ENCODE data around the gene CLEC4C.
"Not testable (repeated sequence)": the region's sequence is repeated elsewhere in the genome, so short reads cannot be mapped to it uniquely, and the experiment has no call there.

The CLEC4C gene

DNA sequence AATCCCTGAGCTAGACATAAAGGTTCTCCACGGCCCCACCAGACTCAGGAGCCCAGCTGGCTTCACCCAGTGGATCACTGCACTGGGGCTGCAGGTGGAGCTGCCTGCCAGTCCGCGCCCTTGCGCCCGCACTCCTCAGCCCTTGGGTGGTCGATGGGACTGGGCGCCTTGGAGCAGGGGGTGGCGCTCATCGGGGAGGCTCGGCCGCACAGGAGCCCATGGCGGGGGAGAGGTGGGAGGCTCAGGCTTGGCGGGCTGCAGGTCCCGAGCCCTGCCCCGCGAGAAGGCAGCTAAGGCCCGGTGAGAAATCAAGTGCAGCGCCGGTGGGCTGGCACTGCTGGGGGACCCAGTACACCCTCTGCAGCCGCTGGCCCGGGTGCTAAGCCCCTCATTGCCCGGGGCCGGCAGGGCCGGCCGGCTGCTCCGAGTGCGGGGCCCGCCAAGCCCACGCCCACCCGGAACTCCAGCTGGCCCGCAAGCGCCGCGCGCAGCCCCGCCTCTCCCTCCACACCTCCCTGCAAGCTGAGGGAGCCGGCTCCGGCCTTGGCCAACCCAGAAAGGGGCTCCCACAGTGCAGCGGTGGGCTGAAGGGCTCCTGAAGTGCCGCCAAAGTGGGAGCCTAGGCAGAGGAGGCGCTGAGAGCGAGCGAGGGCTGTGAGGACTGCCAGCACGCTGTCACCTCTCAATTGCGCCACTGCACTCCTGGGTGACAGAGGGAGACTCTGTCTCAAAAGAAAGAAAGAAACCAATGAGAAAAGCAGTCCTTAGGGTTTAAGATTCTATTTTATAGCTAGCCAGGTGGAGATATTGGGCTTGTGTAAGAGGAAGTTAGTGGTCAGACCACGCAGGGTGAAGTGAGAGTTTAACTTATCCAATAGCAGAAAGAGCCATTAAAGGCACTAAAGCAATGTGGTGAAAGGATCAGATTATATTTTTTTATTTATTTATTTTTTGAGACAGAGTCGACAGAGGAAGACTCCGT lies 5.1 kb upstream of the CLEC4C start:
- H3K36me3 ChIP-seq (ENCODE audit: insufficient read depth, low read length); H3K4me1 ChIP-seq (ENCODE audit: insufficient read depth, low read length); H3K9me3 ChIP-seq (ENCODE audit: low read length); H3K27me3 ChIP-seq (ENCODE audit: insufficient read depth, low read length); H3K4me3 ChIP-seq (ENCODE audit: low read length); H2AFZ ChIP-seq (ENCODE audit: low read depth, low read length): not testable (repeated sequence)

DNA sequence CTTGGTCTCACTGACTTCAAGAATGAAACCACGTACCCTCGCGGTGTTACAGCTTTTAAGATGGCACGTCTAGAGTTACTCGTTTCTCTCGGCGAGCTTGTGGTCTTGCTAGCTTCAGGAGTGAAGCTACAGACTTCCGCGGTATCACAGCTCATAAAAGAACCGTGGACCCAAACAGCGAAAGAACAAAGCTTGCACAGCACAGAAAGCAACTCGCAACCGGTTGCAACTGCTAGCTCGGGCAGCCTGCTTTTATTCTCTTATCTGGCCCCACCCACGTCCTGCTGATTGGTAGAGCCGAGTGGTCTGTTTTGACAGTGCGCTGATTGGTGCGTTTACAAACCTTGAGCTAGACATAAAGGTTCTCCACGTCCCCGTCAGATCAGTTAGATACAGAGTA lies 4.2 kb upstream of the CLEC4C start:
- no peaks in the 10 kb centered on the region for H3K36me3 ChIP-seq (ENCODE audit: insufficient read depth, low read length)
- no peak overlapping the region for H2AFZ ChIP-seq (ENCODE audit: low read depth, low read length)
- H3K4me1 ChIP-seq (ENCODE audit: insufficient read depth, low read length), result no peaks in the 10 kb centered on the region
- H3K9me3 ChIP-seq (ENCODE audit: low read length), result no peaks in the 10 kb centered on the region
- H3K4me3 ChIP-seq (ENCODE audit: low read length), result no peak overlapping the region
- H3K27me3 ChIP-seq (ENCODE audit: insufficient read depth, low read length), result no peaks in the 10 kb centered on the region

DNA sequence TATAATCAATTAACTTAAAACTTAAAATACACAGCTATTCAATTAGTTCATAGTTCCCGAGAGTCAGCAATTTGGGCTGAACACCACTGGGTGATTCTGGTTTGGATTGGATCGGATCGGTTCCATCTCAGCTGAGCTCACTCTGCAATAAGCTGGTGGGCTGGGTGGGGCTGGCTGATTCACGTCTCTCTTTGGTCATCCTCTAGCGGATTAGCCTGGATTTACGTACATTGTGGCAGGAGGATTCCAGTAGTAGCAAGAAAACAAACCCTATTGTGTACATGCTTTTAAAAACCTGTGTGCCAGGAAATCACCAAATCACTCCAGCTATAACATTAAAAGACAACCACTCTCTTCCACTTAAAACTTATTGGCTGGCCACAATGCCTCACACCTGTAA lies 3.2 kb upstream of the CLEC4C start:
- H3K4me3 ChIP-seq (ENCODE audit: low read length), result no peak overlapping the region
- H3K27me3 ChIP-seq (ENCODE audit: insufficient read depth, low read length), result no peaks in the 10 kb centered on the region
- no peaks in the 10 kb centered on the region for H3K9me3 ChIP-seq (ENCODE audit: low read length)
- H2AFZ ChIP-seq (ENCODE audit: low read depth, low read length), result no peak overlapping the region
- H3K36me3 ChIP-seq (ENCODE audit: insufficient read depth, low read length), result no peaks in the 10 kb centered on the region
- H3K4me1 ChIP-seq (ENCODE audit: insufficient read depth, low read length), result no peaks in the 10 kb centered on the region

DNA sequence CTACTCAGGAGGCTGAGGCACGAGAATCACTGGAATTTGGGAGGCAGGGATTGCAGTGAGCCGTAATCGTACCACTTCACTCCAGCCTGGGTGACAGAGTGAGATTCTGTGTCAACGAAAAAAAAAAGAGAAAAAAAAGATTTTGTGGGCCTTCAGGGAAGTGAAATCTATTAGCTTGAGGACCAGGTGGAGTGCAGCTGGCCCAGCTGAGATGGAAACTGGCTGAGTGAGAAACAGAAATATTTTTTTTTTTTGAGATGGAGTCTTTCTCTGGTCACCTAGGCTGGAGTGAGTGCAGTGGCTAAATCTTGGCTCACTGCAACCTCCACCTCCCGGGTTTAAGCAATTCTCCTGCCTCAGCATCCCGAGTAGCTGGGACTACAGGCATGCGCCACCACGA lies 2.3 kb upstream of the CLEC4C start:
- Histone ChIP-seq H3K4me1 (ENCODE audit: insufficient read depth, low read length) (no peaks in the 10 kb centered on the region), H3K27me3 (ENCODE audit: insufficient read depth, low read length) (no peaks in the 10 kb centered on the region)

DNA sequence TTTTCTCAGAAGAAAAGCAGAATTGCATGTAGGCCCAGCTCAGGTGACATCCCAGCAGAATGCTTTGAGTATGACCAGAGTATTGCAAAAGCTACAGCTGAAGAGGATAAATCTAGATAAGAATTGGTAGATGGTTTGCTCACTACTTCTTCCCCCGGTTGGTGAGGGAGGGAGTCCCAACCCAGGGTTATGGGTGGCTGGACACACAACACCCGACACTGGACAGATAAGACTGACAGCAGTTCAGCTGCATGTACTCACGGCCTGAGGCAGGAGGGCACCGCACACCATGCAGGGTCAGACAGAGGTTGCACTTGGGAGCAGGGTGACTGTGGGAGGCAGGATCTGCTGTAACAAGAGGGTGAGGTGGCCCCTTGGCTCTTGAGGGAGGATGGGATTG lies 1.7 kb upstream of the CLEC4C start:
- H3K4me1 ChIP-seq (ENCODE audit: insufficient read depth, low read length), result no peaks in the 10 kb centered on the region
- no peak overlapping the region for H2AFZ ChIP-seq (ENCODE audit: low read depth, low read length)
- H3K27me3 ChIP-seq (ENCODE audit: insufficient read depth, low read length), result no peaks in the 10 kb centered on the region
- H3K9me3 ChIP-seq (ENCODE audit: low read length), result no peaks in the 10 kb centered on the region
- no peaks in the 10 kb centered on the region for H3K36me3 ChIP-seq (ENCODE audit: insufficient read depth, low read length)
- no peak overlapping the region for H3K4me3 ChIP-seq (ENCODE audit: low read length)

More for the DNA sequence above, 2.3 kb upstream of the CLEC4C start:
- Histone ChIP-seq H3K9me3 (ENCODE audit: low read length) (no peaks in the 10 kb centered on the region), H2AFZ (ENCODE audit: low read depth, low read length) (no peak overlapping the region), H3K4me3 (ENCODE audit: low read length) (no peak overlapping the region), H3K36me3 (ENCODE audit: insufficient read depth, low read length) (no peaks in the 10 kb centered on the region)

DNA sequence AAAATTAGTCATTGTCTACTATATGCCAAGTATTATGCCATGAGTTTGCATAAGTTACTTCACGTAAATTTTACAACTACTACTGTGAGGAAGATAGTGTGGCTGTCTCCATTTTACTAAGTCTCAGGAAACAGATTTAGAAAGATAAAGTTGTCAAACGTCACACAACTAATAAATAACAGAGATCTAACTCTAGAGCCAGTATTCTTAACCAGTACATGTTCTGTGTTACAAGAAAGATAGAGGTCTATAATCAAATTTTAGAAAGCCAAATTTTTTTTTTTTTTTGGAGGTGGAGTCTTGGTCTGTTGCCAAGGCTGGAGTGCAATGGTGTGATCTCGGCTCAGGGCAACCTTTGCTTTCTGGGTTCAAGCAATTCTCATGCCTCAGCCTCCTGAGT lies 14.2 kb downstream of the CLEC4C start:
- Histone ChIP-seq H2AFZ (ENCODE audit: low read depth, low read length) (no peak overlapping the region), H3K4me3 (ENCODE audit: low read length) (no peak overlapping the region), H3K36me3 (ENCODE audit: insufficient read depth, low read length) (no peaks in the 10 kb centered on the region), H3K9me3 (ENCODE audit: low read length) (no peaks in the 10 kb centered on the region), H3K4me1 (ENCODE audit: insufficient read depth, low read length) (no peaks in the 10 kb centered on the region), H3K27me3 (ENCODE audit: insufficient read depth, low read length) (peaks cover 2% of the 10 kb centered on the region)

DNA sequence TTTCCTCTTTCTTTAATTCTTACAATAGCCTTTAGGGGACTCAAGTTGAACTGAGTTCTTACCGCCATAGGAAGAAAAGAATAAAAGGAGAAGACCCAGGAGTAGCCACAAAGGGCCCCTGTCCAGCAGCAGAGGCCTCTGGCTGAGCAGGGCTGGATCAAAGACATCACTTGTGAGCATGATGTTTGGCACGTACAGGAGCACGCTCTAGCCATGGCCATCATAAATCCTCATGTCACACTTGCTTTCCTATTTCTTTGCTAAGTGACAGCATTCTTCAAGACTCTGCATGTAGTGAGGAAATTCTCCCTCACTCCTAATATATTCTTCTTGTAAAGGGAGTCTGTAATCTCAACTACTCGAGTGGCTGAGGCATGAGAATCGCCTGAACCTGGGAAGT lies 15.7 kb downstream of the CLEC4C start:
- Histone ChIP-seq H3K27me3 (ENCODE audit: insufficient read depth, low read length) (peaks cover 2% of the 10 kb centered on the region), H3K36me3 (ENCODE audit: insufficient read depth, low read length) (no peaks in the 10 kb centered on the region), H2AFZ (ENCODE audit: low read depth, low read length) (no peak overlapping the region), H3K9me3 (ENCODE audit: low read length) (no peaks in the 10 kb centered on the region), H3K4me1 (ENCODE audit: insufficient read depth, low read length) (no peaks in the 10 kb centered on the region), H3K4me3 (ENCODE audit: low read length) (no peak overlapping the region)

DNA sequence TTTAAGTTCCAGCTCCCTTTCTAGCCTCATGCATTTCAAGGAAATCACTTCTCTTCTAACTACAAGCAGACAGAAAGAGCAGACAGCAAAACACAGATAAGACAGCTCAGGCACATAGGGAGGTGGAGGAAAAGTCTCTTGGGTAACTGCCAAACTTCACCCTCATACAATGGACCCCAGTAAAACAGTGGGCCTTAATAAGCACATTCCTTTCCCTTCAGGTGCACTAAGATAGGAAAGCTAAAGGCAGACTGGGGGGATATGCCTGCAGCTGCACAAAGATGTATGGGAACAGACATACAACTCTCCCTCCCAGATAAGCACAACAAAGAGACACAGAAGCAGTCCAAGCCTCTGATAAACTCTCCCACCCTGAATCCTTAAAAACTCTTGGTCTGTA lies 16.2 kb downstream of the CLEC4C start:
- H3K4me1 ChIP-seq (ENCODE audit: insufficient read depth, low read length); H2AFZ ChIP-seq (ENCODE audit: low read depth, low read length); H3K9me3 ChIP-seq (ENCODE audit: low read length); H3K27me3 ChIP-seq (ENCODE audit: insufficient read depth, low read length); H3K36me3 ChIP-seq (ENCODE audit: insufficient read depth, low read length); H3K4me3 ChIP-seq (ENCODE audit: low read length): not testable (repeated sequence)

DNA sequence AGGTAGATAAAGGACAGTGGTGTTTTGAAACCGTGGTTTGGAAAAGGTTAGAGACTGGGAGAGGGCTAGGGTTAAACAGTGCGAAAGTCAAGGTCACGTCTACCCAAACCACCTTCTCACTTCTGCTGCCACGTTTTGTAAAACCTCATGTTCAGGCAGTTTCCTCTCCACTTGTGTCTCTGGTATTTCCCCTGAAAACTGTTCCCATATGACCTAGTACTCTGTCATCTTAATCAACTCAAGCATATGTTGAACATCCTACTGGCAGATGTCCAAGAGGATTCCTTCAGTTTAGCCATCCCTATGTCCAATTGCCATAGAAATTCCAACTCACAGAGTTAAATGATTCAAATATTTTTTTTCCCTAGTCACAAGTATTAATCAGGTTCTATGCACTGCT lies 17.4 kb downstream of the CLEC4C start:
- Histone ChIP-seq H3K4me3 (ENCODE audit: low read length) (no peak overlapping the region), H3K36me3 (ENCODE audit: insufficient read depth, low read length) (no peaks in the 10 kb centered on the region), H2AFZ (ENCODE audit: low read depth, low read length) (no peak overlapping the region), H3K27me3 (ENCODE audit: insufficient read depth, low read length) (peaks cover 2% of the 10 kb centered on the region), H3K4me1 (ENCODE audit: insufficient read depth, low read length) (no peaks in the 10 kb centered on the region), H3K9me3 (ENCODE audit: low read length) (no peaks in the 10 kb centered on the region)

DNA sequence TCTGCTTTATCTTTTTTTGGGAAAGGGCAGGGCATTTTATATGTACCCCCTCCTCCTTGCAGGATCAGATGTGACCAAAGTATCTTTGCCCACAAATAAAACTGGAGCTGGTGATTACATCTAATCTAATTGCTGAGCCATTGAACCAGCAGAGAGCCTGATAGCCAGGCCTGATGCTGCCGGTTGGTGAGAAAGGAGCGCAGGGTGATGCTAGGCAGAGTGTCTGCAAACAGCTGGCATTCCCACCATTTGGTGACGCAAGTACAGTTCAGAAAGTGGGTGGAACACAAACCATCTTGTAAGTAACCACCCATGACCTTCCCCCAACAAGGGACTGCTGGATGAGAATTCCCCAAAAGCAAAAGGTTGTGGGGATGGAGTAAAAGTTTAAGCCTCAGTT lies 23.2 kb downstream of the CLEC4C start:
- no peaks in the 10 kb centered on the region for H3K27me3 ChIP-seq (ENCODE audit: insufficient read depth, low read length)
- no peak overlapping the region for H3K4me3 ChIP-seq (ENCODE audit: low read length)
- H3K9me3 ChIP-seq (ENCODE audit: low read length), result no peaks in the 10 kb centered on the region
- H3K4me1 ChIP-seq (ENCODE audit: insufficient read depth, low read length), result no peaks in the 10 kb centered on the region
- H3K36me3 ChIP-seq (ENCODE audit: insufficient read depth, low read length), result no peaks in the 10 kb centered on the region
- H2AFZ ChIP-seq (ENCODE audit: low read depth, low read length), result no peak overlapping the region

DNA sequence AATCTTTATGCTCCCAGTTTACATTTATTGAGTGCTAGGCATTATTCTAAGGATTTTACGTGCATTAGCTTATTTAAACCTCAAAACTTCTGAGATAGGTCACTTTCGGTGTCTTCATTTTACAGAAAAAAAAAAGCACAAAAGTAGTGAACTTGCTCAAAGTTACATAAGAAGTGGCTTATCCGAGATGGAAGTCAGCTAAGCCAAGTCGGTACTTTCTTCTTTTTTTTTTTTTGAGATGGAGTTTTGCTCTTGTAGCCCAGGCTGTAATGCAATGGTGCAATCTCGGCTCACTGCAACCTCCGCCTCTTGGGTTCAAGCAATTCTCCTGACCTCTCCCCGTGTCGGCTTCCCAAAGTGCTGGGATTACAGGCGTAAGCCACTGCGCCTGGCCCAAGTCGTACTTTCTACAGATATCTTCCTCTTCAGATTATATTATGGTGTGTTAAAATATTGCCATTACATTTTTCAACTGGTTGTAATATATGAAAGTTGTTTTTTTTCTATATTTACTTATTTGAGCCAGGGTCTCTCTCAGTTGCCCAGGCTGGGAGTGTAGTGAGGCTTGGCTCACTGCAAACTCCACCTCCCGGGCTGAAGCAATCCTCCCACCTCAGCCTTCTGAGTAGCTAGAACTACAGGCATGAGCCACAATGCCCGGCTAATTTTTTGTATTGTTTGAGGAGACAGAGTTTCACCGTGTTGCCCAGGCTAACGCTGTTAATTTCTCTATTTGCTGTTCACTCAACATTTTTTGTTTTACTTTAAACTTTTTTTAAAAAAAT lies 27.0 kb downstream of the CLEC4C start:
- H3K4me1 ChIP-seq (ENCODE audit: insufficient read depth, low read length), result no peaks in the 10 kb centered on the region

DNA sequence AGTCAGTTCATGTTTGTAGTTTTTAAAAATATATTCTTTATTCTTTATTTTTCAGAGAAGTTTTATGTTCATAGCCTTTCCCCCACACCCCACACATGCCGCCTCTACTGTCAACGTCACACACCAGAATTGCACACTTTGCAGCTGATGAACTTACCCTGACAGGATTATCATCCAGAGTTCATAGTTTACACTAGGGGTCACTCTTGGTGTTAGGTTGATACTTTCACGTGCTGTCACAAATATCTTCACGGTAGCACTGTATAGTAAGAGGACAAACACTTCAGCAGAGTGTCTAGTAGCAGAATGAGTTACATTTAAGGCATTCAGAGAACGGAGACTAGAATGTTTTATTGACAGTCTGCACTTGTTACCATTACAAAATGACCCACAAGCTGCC lies 30.8 kb downstream of the CLEC4C start:
- H3K9me3 ChIP-seq (ENCODE audit: low read length), result no peaks in the 10 kb centered on the region
- H3K4me1 ChIP-seq (ENCODE audit: insufficient read depth, low read length), result no peaks in the 10 kb centered on the region
- no peaks in the 10 kb centered on the region for H3K27me3 ChIP-seq (ENCODE audit: insufficient read depth, low read length)
- no peak overlapping the region for H3K4me3 ChIP-seq (ENCODE audit: low read length)
- H2AFZ ChIP-seq (ENCODE audit: low read depth, low read length), result no peak overlapping the region
- no peaks in the 10 kb centered on the region for H3K36me3 ChIP-seq (ENCODE audit: insufficient read depth, low read length)

More for the DNA sequence above, 27.0 kb downstream of the CLEC4C start:
- Histone ChIP-seq H3K4me3 (ENCODE audit: low read length) (no peak overlapping the region), H3K9me3 (ENCODE audit: low read length) (no peaks in the 10 kb centered on the region), H3K27me3 (ENCODE audit: insufficient read depth, low read length) (no peaks in the 10 kb centered on the region), H2AFZ (ENCODE audit: low read depth, low read length) (no peak overlapping the region), H3K36me3 (ENCODE audit: insufficient read depth, low read length) (no peaks in the 10 kb centered on the region)

DNA sequence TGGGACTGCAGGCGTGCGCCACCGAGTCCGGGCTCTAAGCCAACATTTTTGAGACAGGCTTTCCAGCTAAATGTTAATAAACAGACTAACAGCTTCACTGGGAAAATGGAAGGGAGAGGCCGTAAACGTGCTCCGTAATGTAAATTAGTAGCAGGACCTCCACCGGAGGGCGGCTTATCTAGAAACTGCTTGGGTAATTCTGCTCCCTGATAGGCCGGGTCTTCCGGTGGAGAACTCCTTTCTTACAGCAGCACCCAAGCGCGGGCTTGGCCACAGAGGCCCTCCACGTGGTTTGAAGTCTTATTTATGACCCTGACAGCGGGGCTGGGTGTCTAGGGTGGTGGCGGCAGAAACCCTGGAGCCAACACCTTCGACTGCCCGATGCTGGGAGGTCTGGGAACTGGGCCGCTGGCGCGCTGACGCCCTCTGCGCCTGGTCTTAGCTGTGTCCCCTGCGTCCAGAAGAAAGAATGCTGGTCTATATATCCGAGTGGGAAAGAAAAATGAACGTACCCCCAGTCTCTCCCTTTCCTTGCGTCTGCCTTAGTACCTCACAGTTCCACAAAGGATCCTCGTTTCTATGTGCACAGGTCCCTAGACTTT lies 34.2 kb downstream of the CLEC4C start:
- Histone ChIP-seq H2AFZ (ENCODE audit: low read depth, low read length) (no peak overlapping the region), H3K9me3 (ENCODE audit: low read length) (no peaks in the 10 kb centered on the region), H3K4me1 (ENCODE audit: insufficient read depth, low read length) (no peaks in the 10 kb centered on the region), H3K4me3 (ENCODE audit: low read length) (no peak overlapping the region), H3K27me3 (ENCODE audit: insufficient read depth, low read length) (no peaks in the 10 kb centered on the region), H3K36me3 (ENCODE audit: insufficient read depth, low read length) (no peaks in the 10 kb centered on the region)
